ENCODE results near the gene EFCAB8.
"Not testable (repeated sequence)": the region's sequence is repeated elsewhere in the genome, so short reads cannot be mapped to it uniquely, and the experiment has no call there.

Gene EFCAB8

DNA sequence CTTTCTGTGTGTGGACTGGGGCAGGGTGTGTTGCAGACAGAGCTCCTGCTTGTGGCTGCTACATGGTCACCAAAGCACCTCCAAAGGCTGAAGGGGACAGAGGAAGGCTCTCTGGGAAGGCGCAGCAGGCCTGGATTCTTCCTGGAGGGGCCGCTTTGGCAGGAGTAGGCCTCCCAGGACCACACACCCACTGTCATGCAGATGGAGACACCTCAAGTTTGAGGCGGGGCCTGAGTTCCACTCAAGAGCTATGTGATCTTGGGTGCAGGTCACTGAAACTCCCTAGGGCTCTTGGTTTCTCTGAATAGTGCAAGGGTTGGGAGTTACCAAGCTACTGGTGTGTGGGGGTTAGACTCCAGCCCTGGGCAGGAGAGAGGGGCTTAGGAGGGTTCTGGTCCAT, 27.9 kb downstream of the EFCAB8 start:
- no peak for DNase-seq (ENCODE audit: low spot score)

- DNase-seq (ENCODE audit: low spot score) = no peak
Observed at GRCh38 chr20:32887492-32887891, 28.8 kb downstream of the EFCAB8 start.

DNA sequence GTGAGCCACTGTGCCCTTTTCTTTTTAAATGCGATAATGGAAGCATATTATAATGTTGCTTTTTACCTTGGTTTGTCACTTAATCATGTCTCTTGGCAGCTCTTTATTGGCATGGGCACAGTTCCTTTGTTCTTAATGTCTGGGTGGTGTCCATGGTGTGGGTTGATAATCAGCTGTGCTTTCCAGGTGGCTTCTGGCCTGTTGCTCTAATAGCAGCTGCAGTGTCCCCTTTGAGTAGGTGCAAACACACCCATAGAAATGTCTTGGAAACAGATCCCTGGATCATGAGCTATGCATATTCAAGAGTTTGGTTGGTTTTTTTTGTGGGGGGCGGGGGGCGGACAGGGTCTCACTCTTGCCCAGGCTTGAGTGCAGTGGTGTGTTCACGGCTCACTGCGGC, 29.9 kb downstream of the EFCAB8 start:
- DNase-seq (ENCODE audit: low spot score) = no peak

DNA sequence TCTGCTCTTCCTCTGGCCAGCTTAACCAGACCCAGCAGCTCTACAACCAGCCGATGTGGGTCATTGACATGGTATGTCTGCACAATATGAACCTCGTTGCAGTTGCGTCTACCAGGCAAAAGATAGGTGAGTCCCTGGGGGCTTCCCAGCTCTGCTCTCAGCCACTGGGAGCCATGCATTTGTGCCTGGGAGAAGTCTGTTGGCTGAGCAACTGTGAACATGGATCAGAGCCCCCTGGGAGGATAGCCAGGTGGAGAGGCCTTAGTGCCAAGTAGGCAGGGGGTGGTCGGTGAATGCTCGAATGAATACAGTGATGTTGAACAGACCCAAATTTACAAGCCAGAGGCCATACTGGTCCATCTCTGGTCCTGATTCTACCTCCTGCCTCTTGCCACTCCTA, 30.6 kb downstream of the EFCAB8 start:
- no peak for DNase-seq (ENCODE audit: low spot score)

DNA sequence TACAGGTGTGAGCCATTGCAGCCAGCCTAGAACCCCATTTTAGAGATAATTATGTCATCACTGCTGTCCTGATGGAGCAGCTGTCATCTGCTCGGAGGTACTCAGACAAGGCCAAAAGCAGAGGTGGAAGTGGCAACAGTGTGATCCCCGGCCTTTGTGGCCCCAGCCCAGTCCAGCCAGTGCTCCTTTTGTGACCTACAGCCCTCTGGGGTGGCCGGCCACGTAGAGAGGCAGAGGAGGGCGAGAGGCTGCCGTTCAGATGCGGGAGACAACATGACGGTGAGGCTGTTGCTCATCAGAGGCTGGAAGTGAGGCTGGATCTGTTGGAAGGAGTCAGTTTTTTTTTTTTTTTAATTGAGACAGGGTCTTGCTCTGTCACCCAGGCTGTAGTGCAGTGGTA, 32.8 kb downstream of the EFCAB8 start:
- no peak for DNase-seq (ENCODE audit: low spot score)

- no peak for DNase-seq (ENCODE audit: low spot score)
Observed at GRCh38 chr20:32891926-32892660, 33.4 kb downstream of the EFCAB8 start.

DNA sequence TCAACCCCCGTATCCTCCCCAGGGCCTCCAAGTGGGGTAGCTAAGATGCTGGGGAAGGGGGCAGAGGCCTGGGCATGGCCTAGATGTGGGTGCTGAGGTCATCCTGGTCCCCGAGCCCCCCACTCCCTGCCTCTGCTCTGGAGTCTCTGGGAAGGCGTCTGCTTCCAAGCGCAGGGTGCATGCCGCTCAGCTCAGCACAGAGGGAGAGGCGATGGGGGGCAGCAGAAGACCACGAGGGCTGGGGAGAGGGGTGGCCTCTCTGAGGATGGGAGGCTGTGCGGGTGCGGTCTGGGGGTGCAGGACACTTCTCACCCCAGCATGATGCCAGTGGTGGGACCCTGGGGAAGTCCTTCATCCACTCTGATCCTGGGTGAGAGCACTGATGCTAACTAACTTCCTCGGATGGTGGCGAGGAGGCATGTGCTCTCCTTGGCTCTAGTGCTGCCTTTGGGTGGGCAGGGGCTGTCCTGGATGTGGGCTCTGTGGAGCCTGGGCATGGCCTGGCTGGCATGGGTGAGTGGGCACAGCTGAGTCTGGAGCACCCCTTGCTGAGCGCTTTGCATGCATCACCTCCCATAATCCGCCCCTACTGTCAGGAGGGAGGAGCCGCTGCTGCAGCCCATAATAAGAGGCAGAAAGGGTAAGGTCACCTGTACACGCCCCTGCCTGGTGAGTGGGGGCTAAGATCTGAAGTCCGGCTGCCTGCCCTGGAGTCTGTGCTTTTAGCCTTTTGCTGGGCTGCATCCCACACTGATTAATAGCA, 34.7 kb downstream of the EFCAB8 start:
- no peak for DNase-seq (ENCODE audit: low spot score)

- DNase-seq (ENCODE audit: low spot score) = no peak
Observed at GRCh38 chr20:32894026-32894483, 35.3 kb downstream of the EFCAB8 start.

DNA sequence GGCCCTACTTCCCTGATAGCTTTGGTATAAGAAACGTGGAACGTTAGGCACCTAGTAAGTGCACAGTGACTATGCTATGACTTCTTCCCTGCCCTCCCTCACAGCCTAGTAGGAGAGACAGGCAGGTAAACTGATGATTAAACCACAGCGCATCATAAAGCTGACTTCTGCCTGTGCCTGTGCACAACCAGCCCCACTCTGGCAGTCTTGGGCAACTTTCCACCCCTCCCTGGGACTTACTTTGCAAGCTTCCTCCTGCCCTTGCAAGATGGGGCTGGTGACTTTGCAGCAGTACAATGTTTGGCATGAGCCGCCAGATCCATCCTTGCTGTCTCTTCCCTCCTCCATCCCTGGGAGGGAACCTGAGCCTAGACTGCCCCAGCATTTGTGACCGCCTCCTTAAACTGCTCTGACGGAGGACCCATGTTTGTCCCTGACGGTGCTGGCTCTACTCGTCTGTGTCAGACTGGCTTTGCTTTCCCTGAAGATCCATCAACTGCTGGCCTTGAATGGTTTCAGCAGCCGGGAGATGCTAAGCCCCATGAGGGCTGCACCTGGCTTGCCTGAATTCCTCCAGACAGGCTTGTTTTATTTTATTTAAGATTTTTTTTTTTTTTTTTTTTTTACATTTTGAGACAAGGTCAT, 36.1 kb downstream of the EFCAB8 start:
- no peak for DNase-seq (ENCODE audit: low spot score)

- no peak for DNase-seq (ENCODE audit: low spot score)
Observed at GRCh38 chr20:32896521-32897280, 38.0 kb downstream of the EFCAB8 start.

- peak; percentile 16 for DNase-seq (ENCODE audit: low spot score)
Observed at GRCh38 chr20:32898729-32899128, 40.0 kb downstream of the EFCAB8 start.

DNA sequence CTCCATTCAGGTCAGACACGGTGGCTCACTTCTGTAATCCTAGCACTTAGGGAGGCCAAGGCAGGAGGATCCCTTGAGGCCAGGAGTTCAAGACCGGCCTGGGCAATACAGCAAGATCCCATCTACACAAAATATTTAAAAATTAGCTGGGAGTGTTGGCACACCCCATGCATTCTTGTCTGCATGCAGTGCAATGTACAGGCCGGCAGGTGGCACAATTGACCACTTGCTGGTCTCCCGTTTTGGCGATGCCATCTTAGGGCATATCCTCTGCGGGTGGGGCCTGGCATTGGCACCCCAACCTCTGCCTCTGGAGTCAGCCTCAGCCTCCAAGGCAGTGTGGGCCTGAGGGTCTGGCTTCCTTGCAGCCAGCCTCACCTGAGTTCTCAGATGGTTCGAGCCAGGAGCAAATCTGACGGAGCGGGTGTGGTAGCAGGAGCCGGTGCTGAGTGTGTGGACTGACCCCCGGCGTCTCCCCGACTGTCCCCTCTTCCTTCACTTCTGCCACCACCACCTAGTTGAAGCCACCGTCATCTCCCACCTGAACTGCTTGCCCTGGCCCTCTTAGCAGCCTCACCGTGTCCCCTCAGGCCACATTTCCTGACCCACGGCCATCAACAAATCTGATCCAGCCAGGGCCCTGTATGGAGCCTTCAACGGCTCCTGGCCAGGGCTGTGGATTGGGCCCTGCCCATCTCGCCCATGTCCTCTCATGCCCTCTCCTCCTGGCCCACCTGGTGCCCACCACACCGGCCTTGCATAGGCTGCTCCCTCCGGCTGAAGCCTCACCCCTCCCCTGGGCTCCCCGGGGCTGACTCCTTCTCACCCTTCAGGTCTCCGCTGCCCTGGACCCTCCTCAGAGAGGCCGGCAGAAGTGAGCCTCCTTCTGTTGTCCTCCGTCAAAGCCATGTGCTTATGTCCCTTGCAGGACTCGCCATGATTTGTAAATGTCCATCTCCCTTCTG, 44.0 kb downstream of the EFCAB8 start:
- peak; percentile 77 for DNase-seq (ENCODE audit: low spot score)

DNA sequence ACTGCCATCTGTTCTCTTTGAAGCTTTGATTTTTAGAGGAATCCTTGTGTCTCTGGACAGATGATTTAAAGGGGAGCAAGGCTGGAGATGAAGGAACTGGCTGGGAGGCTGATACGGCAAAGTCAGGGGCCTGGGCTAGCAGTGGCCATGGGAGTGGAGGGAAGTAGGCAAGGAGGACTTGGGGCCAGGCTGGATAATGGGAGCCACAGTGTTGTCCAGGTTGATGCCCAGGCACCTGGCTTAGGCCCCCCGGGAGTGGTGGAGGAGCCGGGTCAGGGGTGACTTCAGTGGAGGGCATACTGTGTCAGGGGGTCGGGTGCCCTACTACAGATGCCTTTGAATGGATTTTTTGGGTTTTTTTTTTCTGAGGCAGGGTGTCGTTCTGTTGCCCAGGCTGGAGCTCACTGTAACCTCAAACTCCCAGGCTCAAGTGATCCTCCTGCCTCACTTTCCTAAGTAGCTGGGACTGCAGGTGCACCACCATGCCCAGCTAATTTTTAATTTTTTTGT, 45.0 kb downstream of the EFCAB8 start:
- DNase-seq (ENCODE audit: low spot score) = no peak

DNA sequence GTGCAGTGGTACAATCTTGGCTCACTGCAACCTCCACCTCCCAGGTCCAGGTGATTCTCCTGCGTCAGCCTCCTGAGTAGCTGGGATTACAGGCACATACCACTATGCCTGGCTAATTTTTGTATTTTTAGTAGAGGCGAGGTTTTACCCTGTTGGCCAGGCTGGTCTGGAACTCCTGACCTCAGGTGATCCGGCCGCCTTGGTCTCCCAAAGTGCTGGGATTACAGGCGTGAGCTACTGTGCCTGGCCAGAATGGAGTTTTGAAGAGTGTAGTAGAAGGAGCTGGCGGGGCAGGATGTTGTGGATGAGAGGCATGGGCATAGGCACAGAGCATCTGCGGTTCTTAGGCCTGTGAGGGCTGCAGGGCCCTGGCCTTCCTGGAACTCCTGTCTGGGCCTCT, 46.0 kb downstream of the EFCAB8 start:
- DNase-seq (ENCODE audit: low spot score) = not testable (repeated sequence)

GRCh38 chr20:32906200-32906599, 47.5 kb downstream of the EFCAB8 start:
- DNase-seq (ENCODE audit: low spot score) = no peak

DNA sequence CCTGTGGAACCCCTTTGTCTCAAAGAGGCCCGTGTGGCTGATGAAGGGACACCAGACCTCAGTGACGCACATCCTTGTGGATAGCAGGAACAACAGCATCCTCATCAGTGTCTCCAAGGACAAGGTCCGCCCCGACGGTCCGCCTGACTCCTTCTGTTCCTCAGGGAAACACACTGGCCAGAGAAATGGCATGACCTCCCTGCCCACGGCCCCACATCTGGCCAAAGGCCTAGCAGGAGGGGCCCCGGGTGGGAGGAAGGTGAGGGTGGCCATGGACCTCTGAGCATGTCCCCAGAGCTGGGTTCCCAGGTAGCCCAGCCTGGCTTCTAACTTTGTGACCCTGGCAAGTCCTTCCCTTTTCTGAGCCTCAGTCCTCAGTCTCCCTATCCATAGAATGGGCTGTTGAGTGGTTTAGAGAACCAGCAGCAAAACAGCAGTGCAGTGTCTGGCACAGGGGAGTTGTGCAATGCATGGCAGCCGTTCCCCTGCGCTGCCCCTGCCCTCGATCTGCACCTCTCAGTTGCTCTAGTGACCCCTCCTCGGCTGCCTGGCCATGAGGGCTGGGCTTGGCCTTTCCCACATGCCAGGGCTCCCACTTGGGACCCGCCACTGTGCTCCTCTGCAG, 48.3 kb downstream of the EFCAB8 start:
- DNase-seq (ENCODE audit: low spot score) = no peak

DNA sequence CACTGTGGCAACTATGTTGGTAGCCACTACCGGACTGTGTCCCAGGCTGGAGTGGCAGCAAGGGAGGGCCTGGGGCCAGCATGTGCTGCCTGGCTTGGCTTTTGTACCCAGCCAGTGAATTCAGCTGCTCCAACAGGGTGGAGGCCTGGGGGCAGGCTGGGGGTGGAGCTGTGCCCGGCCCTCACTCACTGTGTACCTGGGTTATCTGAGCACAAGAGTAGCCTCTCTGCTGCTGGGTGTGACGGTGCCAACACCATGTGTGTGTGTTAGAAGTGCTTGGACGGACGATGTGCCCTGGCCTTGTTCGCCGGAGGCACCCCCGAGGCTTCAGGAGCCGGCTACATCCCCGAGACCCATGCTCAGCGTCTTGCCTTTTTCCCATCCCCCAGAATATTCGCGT, 49.2 kb downstream of the EFCAB8 start:
- DNase-seq (ENCODE audit: low spot score) = no peak

GRCh38 chr20:32908334-32909292, 49.9 kb downstream of the EFCAB8 start:
- no peak for DNase-seq (ENCODE audit: low spot score)

DNA sequence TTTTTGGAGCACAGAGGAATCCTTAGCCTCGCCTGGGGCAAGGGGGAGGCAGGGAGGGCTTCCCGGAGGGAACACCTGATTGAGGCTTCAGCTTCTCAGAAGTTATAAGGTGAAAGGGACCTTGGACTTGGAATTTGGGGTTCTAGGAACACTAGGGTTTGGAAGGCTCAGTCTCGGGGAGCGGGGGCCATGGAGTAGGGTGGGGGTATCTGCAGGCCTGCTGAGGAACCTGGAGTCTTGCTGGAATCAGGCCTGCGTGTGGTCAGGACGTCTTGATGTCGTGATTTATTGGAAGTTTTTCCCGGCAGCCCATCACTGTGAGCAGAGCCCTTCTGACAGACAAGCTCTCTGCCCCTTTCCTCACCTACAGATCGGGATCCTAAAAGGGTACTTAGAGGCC, 50.7 kb downstream of the EFCAB8 start:
- no peak for DNase-seq (ENCODE audit: low spot score)
